GM18520 (cell line): Measurements from ENCODE around the gene RASSF8.
"Not testable (repeated sequence)": the region's sequence is repeated elsewhere in the genome, so short reads cannot be mapped to it uniquely, and the experiment has no call there.

Experiments
- ATAC-seq: cut with Tn5 transposase; IDR thresholded peaks from one replicate; pipeline ENCODE4 v1.9.1; 2021; ENCODE audit not compliant: unreplicated experiment

Gene RASSF8

GRCh38 chr12:26054383-26054782, 95.9 kb downstream of the RASSF8 start:
- ATAC-seq, result no peak

- no peak for ATAC-seq
Measured at GRCh38 chr12:26055087-26055486, 96.6 kb downstream of the RASSF8 start.

GRCh38 chr12:26056335-26056734, 97.9 kb downstream of the RASSF8 start:
- ATAC-seq, result no peak

- ATAC-seq, result not testable (repeated sequence)
Measured at GRCh38 chr12:26057271-26057670, 98.8 kb downstream of the RASSF8 start.

- no peak for ATAC-seq
Measured at GRCh38 chr12:26058308-26058707, 99.8 kb downstream of the RASSF8 start.

- no peak for ATAC-seq
Measured at GRCh38 chr12:26058818-26059217, 100.3 kb downstream of the RASSF8 start.

- no peak for ATAC-seq
Measured at GRCh38 chr12:26062006-26062405, 103.5 kb downstream of the RASSF8 start.

GRCh38 chr12:26062566-26062965, 104.1 kb downstream of the RASSF8 start:
- ATAC-seq, result no peak

GRCh38 chr12:26065451-26065850, 107.0 kb downstream of the RASSF8 start:
- ATAC-seq, result no peak

GRCh38 chr12:26068503-26068902, 110.0 kb downstream of the RASSF8 start:
- ATAC-seq, result no peak

- no peak for ATAC-seq
Measured at GRCh38 chr12:26069796-26070195, 111.3 kb downstream of the RASSF8 start.

GRCh38 chr12:26077915-26078702, 119.6 kb downstream of the RASSF8 start:
- no peak for ATAC-seq

GRCh38 chr12:26080911-26081310, 122.4 kb downstream of the RASSF8 start:
- ATAC-seq, result no peak

GRCh38 chr12:26086936-26087335, 128.5 kb downstream of the RASSF8 start:
- no peak for ATAC-seq

GRCh38 chr12:26088998-26089397, 130.5 kb downstream of the RASSF8 start:
- ATAC-seq, result peak; percentile 95

- ATAC-seq, result no peak
Measured at GRCh38 chr12:26090836-26091510, 132.5 kb downstream of the RASSF8 start.

GRCh38 chr12:26091822-26092221, 133.3 kb downstream of the RASSF8 start:
- no peak for ATAC-seq

- ATAC-seq, result no peak
Measured at GRCh38 chr12:26092346-26093105, 134.0 kb downstream of the RASSF8 start.

GRCh38 chr12:26095186-26095585, 136.7 kb downstream of the RASSF8 start:
- no peak for ATAC-seq

- ATAC-seq, result no peak
Measured at GRCh38 chr12:26096036-26096435, 137.6 kb downstream of the RASSF8 start.

- peak; percentile 74 for ATAC-seq
Measured at GRCh38 chr12:26097046-26097878, 138.8 kb downstream of the RASSF8 start.
